ENCODE measurements around the gene ACOXL.
A peak's percentile ranks its signal among the peaks of the same experiment; 100 is the strongest.

Gene ACOXL

DNA sequence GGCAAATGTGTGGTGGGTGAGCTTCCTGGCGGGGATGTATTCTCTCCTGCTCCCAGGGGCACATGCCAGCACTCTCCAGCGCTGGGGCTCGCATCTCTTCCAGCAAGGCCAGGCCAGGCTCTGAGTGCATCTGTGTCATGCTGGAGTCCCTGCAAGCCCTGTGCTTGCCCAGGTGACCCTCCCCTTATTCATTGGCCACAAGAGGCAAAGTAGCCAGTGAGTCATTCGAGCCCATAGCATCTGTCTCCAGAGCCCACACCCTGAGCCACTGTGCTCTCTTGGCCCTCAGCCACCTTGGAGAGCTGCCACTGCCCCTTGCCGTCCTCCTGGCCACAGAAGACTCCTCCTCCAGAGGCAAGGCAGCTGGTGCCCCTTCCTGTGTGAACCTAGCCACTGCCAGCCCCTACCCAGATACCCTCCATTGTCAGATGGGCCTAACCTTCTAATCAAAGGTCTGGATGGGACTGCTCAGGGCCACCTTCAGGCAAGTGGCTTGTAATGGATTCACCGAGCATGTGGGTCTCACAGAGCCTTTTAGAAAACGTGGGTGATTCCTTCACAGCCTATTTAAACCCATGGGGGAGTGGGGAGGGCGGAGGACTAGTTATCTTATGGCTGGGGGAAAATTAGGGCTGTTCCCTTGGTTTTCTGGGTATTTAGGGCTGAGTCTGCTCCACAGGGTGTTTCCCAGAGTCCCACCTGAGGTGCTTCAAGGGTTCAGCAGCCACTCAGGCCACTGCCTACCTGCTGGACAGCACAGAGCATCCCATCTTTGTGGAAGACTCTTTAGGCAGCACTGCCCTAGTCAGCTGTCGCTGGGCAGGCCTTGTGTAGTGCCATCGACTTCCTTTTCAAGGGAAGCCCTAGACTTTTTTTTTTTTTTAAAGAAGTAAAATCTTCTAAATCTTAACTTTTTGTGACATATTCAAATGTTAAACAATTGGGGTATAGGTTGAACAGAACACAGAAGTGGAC lies 137.4 kb downstream of the ACOXL start:
- no peaks in the 10 kb centered on the region for H3K27me3 ChIP-seq
- H3K36me3 ChIP-seq = no peaks in the 10 kb centered on the region
- peak; percentile 32 for DNase-seq
- no peak overlapping the region for H3K4me3 ChIP-seq (ENCODE audit: low read depth, low read length)
- no peaks in the 10 kb centered on the region for H3K9me3 ChIP-seq
- TF ChIP-seq, protein P1, sequence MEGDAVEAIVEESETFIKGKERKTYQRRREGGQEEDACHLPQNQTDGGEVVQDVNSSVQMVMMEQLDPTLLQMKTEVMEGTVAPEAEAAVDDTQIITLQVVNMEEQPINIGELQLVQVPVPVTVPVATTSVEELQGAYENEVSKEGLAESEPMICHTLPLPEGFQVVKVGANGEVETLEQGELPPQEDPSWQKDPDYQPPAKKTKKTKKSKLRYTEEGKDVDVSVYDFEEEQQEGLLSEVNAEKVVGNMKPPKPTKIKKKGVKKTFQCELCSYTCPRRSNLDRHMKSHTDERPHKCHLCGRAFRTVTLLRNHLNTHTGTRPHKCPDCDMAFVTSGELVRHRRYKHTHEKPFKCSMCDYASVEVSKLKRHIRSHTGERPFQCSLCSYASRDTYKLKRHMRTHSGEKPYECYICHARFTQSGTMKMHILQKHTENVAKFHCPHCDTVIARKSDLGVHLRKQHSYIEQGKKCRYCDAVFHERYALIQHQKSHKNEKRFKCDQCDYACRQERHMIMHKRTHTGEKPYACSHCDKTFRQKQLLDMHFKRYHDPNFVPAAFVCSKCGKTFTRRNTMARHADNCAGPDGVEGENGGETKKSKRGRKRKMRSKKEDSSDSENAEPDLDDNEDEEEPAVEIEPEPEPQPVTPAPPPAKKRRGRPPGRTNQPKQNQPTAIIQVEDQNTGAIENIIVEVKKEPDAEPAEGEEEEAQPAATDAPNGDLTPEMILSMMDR (IDR thresholded peaks at IDR 0.05; ENCODE audit: low read depth, low read length) = no peak
- no peaks in the 10 kb centered on the region for H3K4me1 ChIP-seq

DNA sequence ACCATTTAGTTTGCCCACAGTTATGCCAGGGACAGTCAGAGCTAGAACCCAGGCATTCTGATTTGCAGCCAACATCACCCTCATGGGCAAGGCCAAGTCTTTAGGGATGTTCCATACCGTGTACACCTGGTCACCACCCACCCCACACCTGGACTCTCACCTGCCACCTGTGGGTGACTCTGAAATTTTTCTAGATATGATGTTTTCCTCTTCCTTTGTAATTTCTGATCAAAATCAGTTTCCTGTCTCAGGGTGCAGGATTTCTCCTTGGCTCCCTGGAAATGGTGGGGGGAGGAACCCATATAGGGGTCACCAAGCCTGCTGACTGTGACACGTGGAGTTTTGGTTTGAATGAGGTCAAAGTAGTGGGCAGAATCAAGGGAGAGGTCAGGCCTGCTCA lies 138.2 kb downstream of the ACOXL start:
- H3K4me3 ChIP-seq (ENCODE audit: low read depth, low read length) = no peak overlapping the region
- no peaks in the 10 kb centered on the region for H3K27me3 ChIP-seq
- H3K9me3 ChIP-seq = no peaks in the 10 kb centered on the region
- no peaks in the 10 kb centered on the region for H3K36me3 ChIP-seq
- TF ChIP-seq, protein P1 (IDR thresholded peaks at IDR 0.05; ENCODE audit: low read depth, low read length) = no peak
- no peaks in the 10 kb centered on the region for H3K4me1 ChIP-seq
- no peak for DNase-seq

DNA sequence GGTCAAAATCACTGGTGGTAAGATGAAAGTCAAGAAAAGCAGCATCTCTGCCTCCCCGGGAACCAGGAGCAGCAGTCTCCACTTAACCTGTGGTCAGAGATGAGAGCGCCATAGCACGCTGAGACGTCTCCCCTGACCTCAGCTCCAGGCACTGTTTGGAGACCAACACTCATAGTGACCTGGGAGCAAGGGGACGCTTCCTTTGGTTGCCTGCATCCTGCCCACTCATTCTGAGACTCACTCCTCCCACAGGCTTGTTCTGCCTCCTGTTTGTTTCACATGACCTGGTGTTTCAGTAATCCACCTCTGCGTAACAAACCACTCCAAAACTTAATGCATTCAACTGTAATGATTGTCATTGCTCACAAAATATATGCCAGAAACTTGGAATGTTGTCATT lies 139.3 kb downstream of the ACOXL start:
- Histone ChIP-seq H3K4me3 (ENCODE audit: low read depth, low read length) (no peak overlapping the region), H3K4me1 (no peaks in the 10 kb centered on the region), H3K9me3 (no peaks in the 10 kb centered on the region), H3K36me3 (no peaks in the 10 kb centered on the region), H3K27me3 (no peaks in the 10 kb centered on the region)
- TF ChIP-seq, protein P1 (IDR thresholded peaks at IDR 0.05; ENCODE audit: low read depth, low read length) = no peak
- no peak for DNase-seq

DNA sequence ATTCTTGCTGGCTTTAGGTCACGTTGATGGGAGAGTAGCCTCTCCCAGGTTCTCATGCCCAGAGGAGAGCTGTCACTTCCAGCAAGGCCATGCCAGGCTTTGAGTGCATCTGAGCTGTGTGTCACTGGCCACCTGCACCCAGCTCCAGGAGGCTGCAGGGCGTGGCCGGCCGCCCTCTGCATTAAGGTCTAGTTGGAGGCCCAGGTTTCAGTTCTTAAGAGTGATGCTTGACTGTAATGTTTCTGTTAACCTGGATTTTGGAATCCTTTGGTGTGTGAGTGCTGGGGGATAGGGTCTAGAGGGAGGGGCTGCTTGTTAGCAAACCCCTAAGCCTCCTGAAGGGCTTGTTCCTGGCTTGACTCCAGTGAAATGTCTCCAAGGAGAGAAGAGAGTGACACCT lies 140.1 kb downstream of the ACOXL start:
- TF ChIP-seq, protein P1 (IDR thresholded peaks at IDR 0.05; ENCODE audit: low read depth, low read length) = no peak
- no peaks in the 10 kb centered on the region for H3K9me3 ChIP-seq
- no peaks in the 10 kb centered on the region for H3K4me1 ChIP-seq
- H3K27me3 ChIP-seq = no peaks in the 10 kb centered on the region
- H3K36me3 ChIP-seq = no peaks in the 10 kb centered on the region
- DNase-seq = no peak
- no peak overlapping the region for H3K4me3 ChIP-seq (ENCODE audit: low read depth, low read length)

DNA sequence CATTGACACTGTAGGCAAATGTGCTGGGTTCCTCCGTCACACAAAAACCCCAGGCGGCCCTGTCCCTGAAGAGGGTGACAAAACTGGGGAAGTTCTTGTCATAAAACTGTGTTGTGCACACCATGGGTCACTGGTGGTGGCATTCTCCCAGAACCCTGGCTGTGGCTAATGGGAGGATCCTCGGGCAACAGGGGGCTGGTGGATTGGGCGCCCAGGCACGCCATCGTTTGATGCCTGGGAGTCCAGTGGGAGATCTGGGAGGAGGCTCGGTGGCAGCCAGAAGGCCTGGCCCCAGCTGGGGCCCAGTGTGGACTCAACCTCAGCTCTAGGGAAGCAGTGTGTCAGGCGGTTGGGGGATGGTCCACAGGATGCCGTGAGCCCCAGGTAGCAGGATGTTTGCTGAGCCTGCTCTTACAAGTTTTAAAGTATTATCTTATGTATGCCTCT lies 140.7 kb downstream of the ACOXL start:
- Histone ChIP-seq H3K4me3 (ENCODE audit: low read depth, low read length) (no peak overlapping the region), H3K4me1 (no peaks in the 10 kb centered on the region), H3K36me3 (no peaks in the 10 kb centered on the region), H3K9me3 (no peaks in the 10 kb centered on the region), H3K27me3 (no peaks in the 10 kb centered on the region)
- TF ChIP-seq, protein P1 (IDR thresholded peaks at IDR 0.05; ENCODE audit: low read depth, low read length) = no peak
- no peak for DNase-seq
